Transverse colon (tissue), 4 donors: Measurements from ENCODE around the gene C10orf71. TPM values are rescaled to one million over a fixed set of nuclear protein-coding genes. Genes with fewer than 3 reads are reported as not detected.

Experiments used
- DNase-seq: peaks from one replicate; pipeline ENCODE4 v3.0.0-alpha.2; 2019
- H3K27ac ChIP-seq, 4 donors: fragments of 200-600 bp; sonication (generic); 2 replicates each; pipeline ENCODE4 v1.5.1; 2016 to 2018; ENCODE audit warnings: inconsistent platforms in 4 of 4
- H3K27me3 ChIP-seq: fragments of 200-600 bp; sonication (generic); 2 replicates; pipeline ENCODE4 v1.5.1; 2017; ENCODE audit warnings: inconsistent platforms
- H3K36me3 ChIP-seq, 4 donors: fragments of 200-600 bp; sonication (generic); 2 replicates each; pipeline ENCODE4 v1.5.1; 2017 to 2019; ENCODE audit warnings: inconsistent platforms in 4 of 4
- H3K4me1 ChIP-seq, 4 donors: fragments of 200-600 bp; sonication (generic); 2 replicates each; pipeline ENCODE4 v1.5.1; 2017 to 2020; ENCODE audit warnings: inconsistent platforms in 4 of 4
- H3K4me3 ChIP-seq, 4 donors: fragments of 200-600 bp; sonication (generic); 1 replicate in 1 of 4; 2 replicates in 3 of 4; pipeline versions ENCODE4 v1.5.1 to v1.6.1; 2017 to 2019; ENCODE audit warnings: inconsistent platforms in 4 of 4
- H3K9me3 ChIP-seq, 2 donors: fragments of 200-600 bp; sonication (generic); 2 replicates each; pipeline ENCODE4 v1.5.1; 2017 to 2019; ENCODE audit warnings: inconsistent platforms in 2 of 2
- CTCF ChIP-seq, 5 experiments: fragments of 200-600 bp in 3 of 5; fragments of 450-650 bp in 2 of 5; sonication (generic) in 3 of 5; IDR thresholded peaks; 1 replicate in 2 of 5; 2 replicates in 3 of 5; pipeline ENCODE4 v1.5.1; 2016 to 2017; ENCODE audit warnings: antibody characterized with exemption in 5 of 5, inconsistent platforms in 3 of 5, mild to moderate bottlenecking in 2 of 5, moderate library complexity in 1 of 5
- EP300 ChIP-seq: sonication (generic); formaldehyde crosslinking; IDR thresholded peaks from one replicate; pipeline ENCODE4 v1.6.1; 2017; ENCODE audit warnings: antibody characterized with exemption, low read depth
- POLR2A ChIP-seq: fragments of 450-650 bp; IDR thresholded peaks from one replicate; pipeline ENCODE4 v1.6.1; 2016; ENCODE audit warnings: antibody characterized with exemption, mild to moderate bottlenecking, moderate library complexity
- POLR2AphosphoS5 ChIP-seq, 3 donors: sonication (generic); formaldehyde crosslinking; IDR thresholded peaks; one replicate each; pipeline ENCODE4 v1.6.1; 2016; ENCODE audit warnings: antibody characterized with exemption in 3 of 3
- WGBS, 2 donors: methylation state at CpG; one replicate each; pipeline ENCODE4 v1.1.5; 2018; ENCODE audit warnings: low coverage in 1 of 2; 5-methylcytosine and 5-hydroxymethylcytosine counted together
- in situ Hi-C, 4 donors: fragments of 200-750 bp; cut with MboI; loops; one replicate each; pipeline versions ENCODE4 v1.15.0 to v1.15.1; 2017; ENCODE audit warnings: low sequenced_read_pairs in 3 of 4, low pct_ligation_motif_present in 1 of 4, low pct_unique_long_range_greater_than_20kb in 1 of 4
- intact Hi-C: fragments of 100-400 bp; cut with DNase I; formaldehyde crosslinking; loops from one replicate; pipeline ENCODE4 v1.15.1; 2023; ENCODE audit warnings: low total_unique reads
- total RNA-seq, 4 donors: library from RNA; depleted of rRNA; stranded (reverse); fragments of >200 nt; gene quantifications; one replicate each; pipeline ENCODE4 v1.1.0, GENCODE V29; 2016

The C10orf71 gene
- total RNA-seq, 4 donors from 2014 or later = under 0.01 TPM; not detected in 3

GRCh38 chr10:49375611-49376010, 76.6 kb downstream of the C10orf71 start:
- H3K27me3 ChIP-seq = no peaks in the 10 kb centered on the region
- 79% methylated on average over 3 of the region's 3 CpGs; no CpG with 5 or more reads in 1 of the 2 donors for WGBS, 2 donors
- in situ Hi-C loops = no loop called here
- no peaks in the 10 kb centered on the region for H3K36me3 ChIP-seq
- H3K4me3 ChIP-seq = no peak overlapping the region
- no peaks in the 10 kb centered on the region for H3K9me3 ChIP-seq
- H3K27ac ChIP-seq = no peak overlapping the region
- no peaks in the 10 kb centered on the region for H3K4me1 ChIP-seq
- DNase-seq = no peak
- TF ChIP-seq CTCF (IDR thresholded peaks at IDR 0.05) (no peak), POLR2AphosphoS5 (IDR thresholded peaks at IDR 0.05) (no peak), EP300 (no peak), POLR2A (no peak)
- intact Hi-C loops = no loop called here

Other genes with a start within 250 kb of the C10orf71 start
- gene VSTM4, start 183.6 kb upstream of the C10orf71 start, total RNA-seq = 1 to 10 TPM; 2.2 to 6.0 (median 3.9) TPM
- not detected for gene FAM170B, start 165.1 kb upstream of the C10orf71 start, total RNA-seq
- gene TMEM273, start 110.8 kb upstream of the C10orf71 start, total RNA-seq = 10 to 100 TPM in 2 of 4 donors, 1 to 10 TPM in 1, under 1 TPM in 1; 0.80 to 18.4 (median 7.4) TPM
- under 1 TPM in 2 of 4 donors, not detected in 2; 0.32 to 0.37 TPM for gene DRGX, start 96.9 kb downstream of the C10orf71 start, total RNA-seq
- gene ERCC6, start 240.0 kb downstream of the C10orf71 start, total RNA-seq = 10 to 100 TPM; 16.0 to 34.0 (median 22.4) TPM